Measurements from ENCODE around the gene PLA2G6.

The PLA2G6 gene

DNA sequence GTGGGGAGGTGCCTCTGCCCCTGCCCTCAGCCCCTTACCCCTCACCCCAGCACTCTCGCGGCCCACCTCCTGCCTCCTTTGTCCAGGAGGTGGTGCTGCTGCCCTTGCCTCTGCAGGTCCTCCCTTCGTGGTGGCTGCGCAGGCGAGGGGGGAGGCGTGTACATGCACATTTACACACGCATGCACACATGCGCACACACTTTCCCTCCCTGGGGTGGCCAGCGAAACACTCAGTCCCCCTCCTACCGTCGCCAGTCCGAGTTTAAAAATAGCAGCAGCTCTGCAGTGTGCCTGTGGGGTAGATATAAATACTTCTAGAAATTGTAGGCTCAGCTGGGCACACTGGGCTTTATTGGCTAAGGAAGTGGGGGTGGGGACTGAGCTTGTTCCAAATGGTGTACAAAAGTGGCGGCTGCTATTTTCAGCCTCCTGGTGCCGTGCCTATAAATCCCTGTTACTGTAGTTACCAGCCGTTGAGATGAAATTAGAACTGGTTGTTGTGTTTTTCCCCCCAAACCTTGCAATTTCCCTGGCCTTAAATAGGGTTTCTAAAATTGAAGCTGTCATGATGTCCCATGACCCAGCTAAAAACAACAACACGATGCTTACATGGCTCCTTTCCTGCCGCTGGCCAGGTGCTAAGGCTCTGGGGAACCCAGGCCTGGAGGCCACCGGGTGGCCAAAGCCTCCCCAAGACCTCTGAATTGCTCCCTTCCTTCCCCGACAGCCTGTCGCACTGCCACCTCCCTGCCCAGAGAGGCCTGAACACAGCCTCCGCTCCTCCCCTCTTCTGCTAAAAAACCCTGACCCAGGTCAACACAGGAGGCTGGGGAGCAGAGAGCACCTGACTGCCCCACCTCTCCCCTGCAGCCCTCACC is 112.0 kb downstream of the PLA2G6 start:
- DNase-seq (ENCODE audit: low spot score): peak; percentile 38

DNA sequence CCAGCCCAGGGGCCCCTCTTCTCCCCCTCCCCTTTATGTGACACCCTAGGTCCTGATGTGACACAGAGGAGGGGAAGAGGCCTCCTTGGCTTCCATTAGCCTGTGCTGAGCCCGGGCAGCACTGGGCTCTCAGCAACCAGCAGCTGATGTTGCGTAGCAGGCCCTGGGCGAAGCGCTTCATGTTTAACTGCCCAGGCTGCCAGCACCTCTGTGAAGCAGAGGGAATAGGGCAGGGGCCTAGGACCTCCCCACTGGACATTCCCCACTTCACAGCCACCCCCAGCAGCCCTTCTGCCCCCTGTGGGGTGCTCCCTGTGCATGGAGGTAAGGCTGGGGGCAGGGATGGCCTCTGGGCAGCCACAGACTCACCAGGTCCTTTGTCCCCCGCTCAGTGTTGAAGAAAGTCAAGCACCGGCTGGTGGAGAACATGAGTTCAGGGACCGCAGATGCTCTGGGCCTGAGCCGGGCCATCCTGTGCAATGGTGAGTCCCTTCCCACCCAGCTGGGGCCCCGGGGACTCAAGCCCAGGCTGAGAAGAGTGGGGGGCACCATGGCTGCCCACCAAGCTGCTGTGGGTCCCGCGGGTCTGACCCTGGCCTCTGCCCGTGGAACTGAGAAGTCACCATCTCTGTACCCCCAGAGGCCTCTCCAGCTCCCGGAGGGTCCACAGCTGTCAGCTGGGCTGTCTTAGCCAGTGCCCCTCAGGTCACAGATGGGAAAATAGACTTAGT is 112.8 kb downstream of the PLA2G6 start:
- no peak for DNase-seq (ENCODE audit: low spot score)

- DNase-seq (ENCODE audit: low spot score): no peak
Observed at GRCh38 chr22:38067761-38068360, 113.8 kb downstream of the PLA2G6 start.

DNA sequence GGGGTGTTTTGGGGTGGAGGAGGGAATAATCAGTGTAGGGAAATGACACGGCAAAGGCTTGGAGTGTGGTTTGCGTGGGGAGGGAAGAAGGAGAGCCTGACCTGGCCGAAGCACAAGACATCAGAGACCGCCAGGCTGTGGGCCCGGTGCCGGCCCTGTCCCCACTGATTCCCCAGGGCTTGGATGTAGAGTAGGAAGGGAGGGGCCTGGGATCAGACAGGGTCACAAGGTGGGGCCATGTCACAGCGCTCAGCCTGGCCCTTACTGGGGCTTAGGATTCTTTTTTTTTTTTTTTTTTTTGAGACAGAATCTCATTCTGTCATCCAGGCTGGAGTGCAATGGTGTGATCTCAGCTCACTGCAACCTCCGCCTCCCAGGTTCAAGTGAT is 114.6 kb downstream of the PLA2G6 start:
- no peak for DNase-seq (ENCODE audit: low spot score)

- DNase-seq (ENCODE audit: low spot score): no peak
Observed at GRCh38 chr22:38066381-38067027, 115.1 kb downstream of the PLA2G6 start.

- no peak for DNase-seq (ENCODE audit: low spot score)
Observed at GRCh38 chr22:38065539-38065938, 116.1 kb downstream of the PLA2G6 start.

DNA sequence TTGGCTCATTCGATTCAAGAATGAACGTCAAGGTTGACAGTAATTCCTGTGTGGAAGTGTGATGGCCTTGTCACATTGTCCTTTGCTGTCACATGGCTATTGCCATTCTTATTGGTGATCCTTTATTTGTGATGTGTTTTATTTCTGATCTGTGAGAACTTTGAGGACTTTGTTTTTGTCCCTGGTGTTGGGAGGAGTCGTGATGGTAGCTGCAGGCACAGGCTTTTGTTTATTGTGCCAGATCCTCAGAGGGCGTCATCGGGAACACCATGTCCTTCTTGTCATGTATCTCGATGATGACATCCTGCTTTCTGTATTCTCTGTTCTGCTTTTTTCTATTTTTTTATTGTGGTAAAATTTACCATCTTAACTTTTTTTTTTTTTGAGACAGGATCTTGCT is 118.8 kb downstream of the PLA2G6 start:
- no peak for DNase-seq (ENCODE audit: low spot score)

Data from COLO829 (cell line).